ENCODE data around the gene RBMS1.
A peak's percentile ranks its signal among the peaks of the same experiment; 100 is the strongest.

The RBMS1 gene

DNA sequence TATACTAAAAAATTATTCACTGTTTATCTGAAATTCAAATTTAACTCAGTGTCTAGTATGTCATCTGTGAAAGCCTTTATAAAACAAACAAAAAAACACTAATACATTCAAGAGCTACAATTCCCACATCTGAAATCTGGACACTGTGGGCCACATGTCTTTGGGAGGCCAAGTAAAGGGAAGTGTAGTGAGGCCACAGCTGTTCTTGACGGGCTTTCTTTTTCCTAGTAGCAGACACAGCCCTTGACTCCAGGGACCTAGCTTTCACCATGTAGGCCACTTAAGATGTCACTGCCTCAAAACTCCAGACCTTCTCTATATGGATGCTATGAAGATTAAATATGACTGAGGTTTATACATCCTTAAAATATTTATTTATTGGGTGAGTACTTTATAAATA, 91.1 kb downstream of the RBMS1 start:
- H3K4me3 ChIP-seq (ENCODE audit: control insufficient read depth, low read depth, low read length) = no peak overlapping the region
- DNase-seq (ENCODE audit: low read depth) = no peak
- no peak for TF ChIP-seq CTCF (conservative IDR thresholded peaks at IDR 0.05; ENCODE audit: control insufficient read depth, insufficient read depth, low read depth, low read length)

GRCh38 chr2:160401895-160402294, 91.7 kb downstream of the RBMS1 start:
- DNase-seq (ENCODE audit: low read depth) = no peak
- TF ChIP-seq CTCF (conservative IDR thresholded peaks at IDR 0.05; ENCODE audit: control insufficient read depth, insufficient read depth, low read depth, low read length) = no peak
- no peak overlapping the region for H3K4me3 ChIP-seq (ENCODE audit: control insufficient read depth, low read depth, low read length)

DNA sequence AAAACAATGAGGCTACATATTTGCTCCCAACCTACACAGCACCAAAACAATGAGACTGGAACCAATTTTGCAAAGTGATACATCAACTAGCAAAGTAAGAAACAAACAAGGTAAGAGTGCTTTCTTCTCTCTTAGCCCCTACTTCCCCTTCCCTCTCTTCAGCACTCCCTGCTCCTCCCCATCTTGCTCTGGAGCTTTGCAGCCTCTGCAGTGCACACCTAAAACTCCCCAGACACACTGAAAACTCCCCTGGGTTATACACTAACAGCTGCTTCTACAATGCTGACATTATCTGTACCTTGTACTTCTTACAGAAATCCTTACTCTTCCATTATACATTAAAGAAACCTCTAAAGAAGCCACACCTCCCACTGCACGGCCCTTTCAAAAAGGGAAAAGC, 93.7 kb downstream of the RBMS1 start:
- no peak overlapping the region for H3K4me3 ChIP-seq (ENCODE audit: control insufficient read depth, low read depth, low read length)
- DNase-seq (ENCODE audit: low read depth) = no peak
- TF ChIP-seq CTCF (conservative IDR thresholded peaks at IDR 0.05; ENCODE audit: control insufficient read depth, insufficient read depth, low read depth, low read length) = no peak

- TF ChIP-seq CTCF (conservative IDR thresholded peaks at IDR 0.05; ENCODE audit: control insufficient read depth, insufficient read depth, low read depth, low read length) = no peak
- DNase-seq (ENCODE audit: low read depth) = peak; percentile 63
- peak overlapping the region; percentile 14 for H3K4me3 ChIP-seq (ENCODE audit: control insufficient read depth, low read depth, low read length)
Observed at GRCh38 chr2:160397530-160397865, 96.1 kb downstream of the RBMS1 start.

DNA sequence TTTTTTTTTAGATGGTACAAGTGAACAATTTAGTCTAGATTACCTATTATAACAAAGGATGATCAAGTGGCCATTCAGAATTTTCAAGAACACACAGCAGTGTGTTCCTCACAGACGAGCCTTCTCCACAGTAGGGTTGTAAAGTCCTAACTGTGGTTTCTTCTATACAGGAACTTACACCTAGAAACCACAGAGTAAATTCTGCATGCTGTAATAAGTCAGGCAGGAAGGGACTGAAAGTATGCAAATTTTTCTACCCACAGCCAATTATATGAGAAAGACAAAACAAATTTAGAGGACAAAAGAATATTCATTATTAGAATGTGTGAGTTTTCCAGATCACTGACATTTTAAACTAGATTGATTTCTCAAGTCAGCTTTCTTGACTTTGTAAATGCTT, 99.5 kb downstream of the RBMS1 start:
- TF ChIP-seq CTCF (conservative IDR thresholded peaks at IDR 0.05; ENCODE audit: control insufficient read depth, insufficient read depth, low read depth, low read length) = no peak
- no peak for DNase-seq (ENCODE audit: low read depth)
- H3K4me3 ChIP-seq (ENCODE audit: control insufficient read depth, low read depth, low read length) = no peak overlapping the region

- TF ChIP-seq CTCF (conservative IDR thresholded peaks at IDR 0.05; ENCODE audit: control insufficient read depth, insufficient read depth, low read depth, low read length) = no peak
- H3K4me3 ChIP-seq (ENCODE audit: control insufficient read depth, low read depth, low read length) = no peak overlapping the region
- no peak for DNase-seq (ENCODE audit: low read depth)
Observed at GRCh38 chr2:160392201-160392600, 101.4 kb downstream of the RBMS1 start.

Data from fibroblast of mammary gland (primary cell).